ENCODE measurements around the gene NEMP2.
"Not testable (repeated sequence)": the region's sequence is repeated elsewhere in the genome, so short reads cannot be mapped to it uniquely, and the experiment has no call there.

The NEMP2 gene

GRCh38 chr2:190526105-190526750, 8.3 kb downstream of the NEMP2 start:
- no peak for DNase-seq (ENCODE audit: low spot score)

- DNase-seq (ENCODE audit: low spot score): no peak
Measured at GRCh38 chr2:190524928-190525327, 9.6 kb downstream of the NEMP2 start.

GRCh38 chr2:190519975-190520767, 14.4 kb downstream of the NEMP2 start:
- no peak for DNase-seq (ENCODE audit: low spot score)

- peak; percentile 57 for DNase-seq (ENCODE audit: low spot score)
Measured at GRCh38 chr2:190517468-190517867, 17.1 kb downstream of the NEMP2 start.

GRCh38 chr2:190515687-190516086, 18.8 kb downstream of the NEMP2 start:
- no peak for DNase-seq (ENCODE audit: low spot score)

GRCh38 chr2:190514676-190515075, 19.8 kb downstream of the NEMP2 start:
- DNase-seq (ENCODE audit: low spot score): no peak

- DNase-seq (ENCODE audit: low spot score): no peak
Measured at GRCh38 chr2:190513877-190514276, 20.6 kb downstream of the NEMP2 start.

- DNase-seq (ENCODE audit: low spot score): no peak
Measured at GRCh38 chr2:190512539-190513095, 21.9 kb downstream of the NEMP2 start.

- peak; percentile 55 for DNase-seq (ENCODE audit: low spot score)
Measured at GRCh38 chr2:190511104-190511503, 23.4 kb downstream of the NEMP2 start.

GRCh38 chr2:190509895-190510294, 24.6 kb downstream of the NEMP2 start:
- DNase-seq (ENCODE audit: low spot score): not testable (repeated sequence)

- no peak for DNase-seq (ENCODE audit: low spot score)
Measured at GRCh38 chr2:190507135-190507534, 27.4 kb downstream of the NEMP2 start.

GRCh38 chr2:190506666-190507065, 27.9 kb downstream of the NEMP2 start:
- no peak for DNase-seq (ENCODE audit: low spot score)

- no peak for DNase-seq (ENCODE audit: low spot score)
Measured at GRCh38 chr2:190505696-190506095, 28.8 kb downstream of the NEMP2 start.

GRCh38 chr2:190504912-190505311, 29.6 kb downstream of the NEMP2 start:
- DNase-seq (ENCODE audit: low spot score): no peak

GRCh38 chr2:190503088-190503487, 31.4 kb downstream of the NEMP2 start:
- DNase-seq (ENCODE audit: low spot score): no peak

- no peak for DNase-seq (ENCODE audit: low spot score)
Measured at GRCh38 chr2:190501702-190502407, 32.7 kb downstream of the NEMP2 start.

GRCh38 chr2:190501231-190501630, 33.3 kb downstream of the NEMP2 start:
- no peak for DNase-seq (ENCODE audit: low spot score)

- DNase-seq (ENCODE audit: low spot score): no peak
Measured at GRCh38 chr2:190500054-190500502, 34.4 kb downstream of the NEMP2 start.

- DNase-seq (ENCODE audit: low spot score): no peak
Measured at GRCh38 chr2:190499273-190499672, 35.2 kb downstream of the NEMP2 start.

GRCh38 chr2:190497428-190497827, 37.1 kb downstream of the NEMP2 start:
- DNase-seq (ENCODE audit: low spot score): no peak

GRCh38 chr2:190494600-190495227, 39.8 kb downstream of the NEMP2 start:
- DNase-seq (ENCODE audit: low spot score): not testable (repeated sequence)

- DNase-seq (ENCODE audit: low spot score): no peak
Measured at GRCh38 chr2:190493095-190493494, 41.4 kb downstream of the NEMP2 start.
